Colonic mucosa (tissue), 4 donors: ENCODE measurements around the gene PKP1. TPM values are rescaled to one million over a fixed set of nuclear protein-coding genes. Genes with fewer than 3 reads are reported as not detected.

ENCODE experiments used
- DNase-seq: peaks from one replicate; pipeline ENCODE4 v3.0.0-alpha.2; 2020
- H3K27ac ChIP-seq: fragments of 200-600 bp; one replicate; pipeline ENCODE4 v1.8.0; 2021
- H3K27me3 ChIP-seq: fragments of 200-600 bp; one replicate; pipeline ENCODE4 v1.8.0; 2021
- H3K36me3 ChIP-seq: fragments of 200-600 bp; one replicate; pipeline ENCODE4 v1.8.0; 2021
- H3K4me1 ChIP-seq: fragments of 200-600 bp; one replicate; pipeline ENCODE4 v1.8.0; 2021; ENCODE audit warnings: mild to moderate bottlenecking
- H3K4me3 ChIP-seq: fragments of 200-600 bp; one replicate; pipeline ENCODE4 v1.8.0; 2021
- H3K9ac ChIP-seq, 2 donors: one replicate each; pipeline ENCODE4 v1.7.0; 2013; ENCODE audit warnings: control low read depth in 2 of 2, low read depth in 2 of 2, low read length in 2 of 2
- H3K9me3 ChIP-seq: fragments of 200-600 bp; one replicate; pipeline ENCODE4 v1.8.0; 2021
- intact Hi-C: fragments of 100-400 bp; cut with DNase I; formaldehyde crosslinking; loops from one replicate; pipeline ENCODE4 v1.14.1; 2022
- total RNA-seq, 2 donors: library from RNA; stranded (reverse); fragmentation: NEBNext Ultra II Directional in 1 of 2; extraction: Animal tissue kit (Norgen Biotek cat#: 25700) in 1 of 2; gene quantifications; one replicate each; pipeline ENCODE4 v1.2.1, GENCODE V29; 2021
- TF ChIP-seq, protein P1 (sequence below): fragments of 200-600 bp; IDR thresholded peaks from one replicate; pipeline ENCODE4 v1.8.0; 2022; ENCODE audit warnings: antibody characterized with exemption, mild to moderate bottlenecking
- donor health status: healthy.
- donor health status: DM: no; HTN: no; CAD: no.
- donor health status: DM: no; HTN: no; CAD: no.

The PKP1 gene
- total RNA-seq, 2 donors from 2014 or later = 0.54 to 0.74 TPM

DNA sequence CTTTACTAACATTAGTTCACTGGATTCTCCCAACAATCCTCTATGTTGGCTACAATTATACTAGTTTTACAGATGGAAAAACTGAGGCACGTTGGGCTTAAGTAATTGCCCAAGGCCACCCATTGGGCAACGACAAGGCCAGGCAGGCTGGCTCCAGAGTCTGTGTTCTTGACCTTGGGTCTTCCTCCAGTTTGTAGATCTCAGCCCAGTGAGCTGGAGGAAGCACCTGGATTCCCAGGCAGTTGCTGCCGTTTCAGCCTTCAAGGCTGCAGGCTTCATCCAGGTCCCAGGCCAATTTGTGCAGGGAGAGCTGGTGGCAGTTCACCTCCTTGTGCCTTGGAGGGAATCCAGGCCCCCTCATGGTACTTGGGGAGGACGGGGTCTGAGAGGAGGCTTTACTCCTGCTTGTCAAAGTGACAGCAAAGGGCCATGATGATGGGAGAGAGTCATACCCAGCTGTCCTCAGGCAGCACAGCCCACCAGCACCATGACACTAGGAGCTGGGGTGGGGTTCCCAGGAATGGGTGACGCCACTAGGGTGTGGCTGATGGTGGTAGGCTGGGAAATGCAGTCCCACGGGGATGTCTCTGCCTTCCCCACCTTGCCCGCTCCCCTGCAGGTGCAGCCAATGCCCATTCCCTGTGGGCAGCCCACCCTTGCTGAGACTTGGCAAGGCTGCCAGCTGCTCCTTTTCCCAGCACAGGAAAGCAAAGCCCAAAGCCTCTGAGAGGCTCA lies 27.1 kb downstream of the PKP1 start:
- Histone ChIP-seq H3K4me3 (no peak overlapping the region), H3K9ac (no peak overlapping the region), H3K36me3 (no peaks in the 10 kb centered on the region), H3K27ac (no peak overlapping the region), H3K9me3 (no peaks in the 10 kb centered on the region), H3K27me3 (no peaks in the 10 kb centered on the region), H3K4me1 (peaks cover 17% of the 10 kb centered on the region)
- TF ChIP-seq, protein P1, sequence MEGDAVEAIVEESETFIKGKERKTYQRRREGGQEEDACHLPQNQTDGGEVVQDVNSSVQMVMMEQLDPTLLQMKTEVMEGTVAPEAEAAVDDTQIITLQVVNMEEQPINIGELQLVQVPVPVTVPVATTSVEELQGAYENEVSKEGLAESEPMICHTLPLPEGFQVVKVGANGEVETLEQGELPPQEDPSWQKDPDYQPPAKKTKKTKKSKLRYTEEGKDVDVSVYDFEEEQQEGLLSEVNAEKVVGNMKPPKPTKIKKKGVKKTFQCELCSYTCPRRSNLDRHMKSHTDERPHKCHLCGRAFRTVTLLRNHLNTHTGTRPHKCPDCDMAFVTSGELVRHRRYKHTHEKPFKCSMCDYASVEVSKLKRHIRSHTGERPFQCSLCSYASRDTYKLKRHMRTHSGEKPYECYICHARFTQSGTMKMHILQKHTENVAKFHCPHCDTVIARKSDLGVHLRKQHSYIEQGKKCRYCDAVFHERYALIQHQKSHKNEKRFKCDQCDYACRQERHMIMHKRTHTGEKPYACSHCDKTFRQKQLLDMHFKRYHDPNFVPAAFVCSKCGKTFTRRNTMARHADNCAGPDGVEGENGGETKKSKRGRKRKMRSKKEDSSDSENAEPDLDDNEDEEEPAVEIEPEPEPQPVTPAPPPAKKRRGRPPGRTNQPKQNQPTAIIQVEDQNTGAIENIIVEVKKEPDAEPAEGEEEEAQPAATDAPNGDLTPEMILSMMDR = no peak
- intact Hi-C loops = no loop called here
- no peak for DNase-seq

DNA sequence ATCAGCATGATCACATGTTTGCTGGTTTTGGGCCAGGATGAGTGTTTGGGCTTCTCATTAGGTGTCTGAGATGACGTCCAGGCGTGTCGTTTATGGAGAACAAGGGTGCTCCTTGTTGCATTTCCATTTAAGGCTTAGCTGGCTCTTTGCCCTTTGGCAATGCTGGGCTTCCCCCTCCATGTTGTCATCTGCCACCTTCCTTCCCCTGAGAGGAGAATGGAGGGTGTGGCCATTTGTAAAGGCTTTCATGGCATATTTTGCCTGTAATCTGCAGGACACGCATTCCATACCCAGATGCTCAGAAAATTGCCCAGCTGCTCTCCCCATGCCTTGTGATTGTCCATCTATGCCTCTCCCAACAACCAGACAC lies 27.7 kb downstream of the PKP1 start:
- Histone ChIP-seq H3K27ac (no peak overlapping the region), H3K27me3 (no peaks in the 10 kb centered on the region), H3K4me3 (no peak overlapping the region), H3K9me3 (no peaks in the 10 kb centered on the region), H3K36me3 (no peaks in the 10 kb centered on the region), H3K4me1 (peaks cover 17% of the 10 kb centered on the region), H3K9ac (no peak overlapping the region)
- TF ChIP-seq, protein P1 = no peak
- peak; percentile 39 for DNase-seq
- intact Hi-C loops = no loop called here

DNA sequence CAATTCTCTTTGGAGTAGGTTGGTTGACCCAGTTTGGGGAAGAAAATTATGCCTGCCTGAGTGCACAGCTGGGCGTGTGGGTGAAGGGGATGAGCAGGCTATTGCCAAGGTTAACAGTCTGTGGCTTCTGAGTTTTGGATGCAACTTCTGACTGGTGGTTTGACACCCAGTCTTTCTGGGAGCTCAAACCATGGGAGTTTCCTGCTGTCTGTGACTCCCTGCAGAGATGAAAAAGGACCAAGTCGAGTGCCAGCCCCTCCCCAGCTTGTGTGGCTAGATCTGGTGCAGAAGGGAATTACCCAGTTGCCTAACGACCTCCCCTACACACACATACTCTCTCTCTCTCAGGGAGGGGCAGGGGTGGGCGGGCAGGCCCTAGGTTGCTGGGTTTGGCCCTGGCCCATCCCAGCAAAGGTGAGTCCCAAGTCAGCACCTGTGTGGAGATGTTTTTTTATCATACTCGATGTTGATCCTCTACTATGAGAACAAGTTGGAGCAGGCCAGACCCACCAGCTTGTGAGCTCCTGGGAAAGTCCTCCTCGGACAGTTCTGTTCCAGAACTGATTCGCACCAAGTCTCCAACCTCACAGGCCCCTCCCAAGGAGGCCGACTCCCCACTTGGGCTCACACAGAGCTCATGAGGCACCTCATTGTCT lies 28.2 kb downstream of the PKP1 start:
- Histone ChIP-seq H3K27me3 (no peaks in the 10 kb centered on the region), H3K36me3 (no peaks in the 10 kb centered on the region), H3K27ac (no peak overlapping the region), H3K9ac (no peak overlapping the region), H3K9me3 (no peaks in the 10 kb centered on the region), H3K4me3 (no peak overlapping the region), H3K4me1 (peaks cover 17% of the 10 kb centered on the region)
- intact Hi-C loops = no loop called here
- no peak for DNase-seq
- TF ChIP-seq, protein P1 = no peak

GRCh38 chr1:201312298-201312697 lies 29.0 kb downstream of the PKP1 start:
- intact Hi-C loops = no loop called here

GRCh38 chr1:201313086-201313485 lies 29.8 kb downstream of the PKP1 start:
- Histone ChIP-seq H3K27ac (no peak overlapping the region), H3K4me1 (peaks cover 12% of the 10 kb centered on the region), H3K4me3 (no peak overlapping the region), H3K36me3 (no peaks in the 10 kb centered on the region), H3K9ac (no peak overlapping the region), H3K27me3 (no peaks in the 10 kb centered on the region), H3K9me3 (no peaks in the 10 kb centered on the region)
- TF ChIP-seq, protein P1 = no peak
- DNase-seq = no peak
- intact Hi-C loops = no loop called here

More at GRCh38 chr1:201312298-201312697, 29.0 kb downstream of the PKP1 start:
- no peak for DNase-seq
- no peaks in the 10 kb centered on the region for H3K36me3 ChIP-seq
- TF ChIP-seq, protein P1 = no peak
- H3K27ac ChIP-seq = no peak overlapping the region
- no peaks in the 10 kb centered on the region for H3K27me3 ChIP-seq
- no peak overlapping the region for H3K9ac ChIP-seq
- no peaks in the 10 kb centered on the region for H3K9me3 ChIP-seq
- H3K4me3 ChIP-seq = no peak overlapping the region
- H3K4me1 ChIP-seq = peaks cover 16% of the 10 kb centered on the region
